NCI-H226 (cell line): Measurements from ENCODE around the gene SERPINE1.

Source experiments
- DNase-seq: peaks from one replicate; pipeline ENCODE4 v3.0.0-alpha.2; 2015

The SERPINE1 gene

GRCh38 chr7:101159696-101160674 is 33.1 kb downstream of the SERPINE1 start:
- DNase-seq = peak; percentile 76

- no peak for DNase-seq
Measured at GRCh38 chr7:101160910-101161309, 34.0 kb downstream of the SERPINE1 start.

GRCh38 chr7:101161692-101162471 is 35.0 kb downstream of the SERPINE1 start:
- DNase-seq = no peak

- DNase-seq = peak; percentile 72
Measured at GRCh38 chr7:101162551-101163278, 35.8 kb downstream of the SERPINE1 start.

GRCh38 chr7:101163279-101164070 is 36.6 kb downstream of the SERPINE1 start:
- DNase-seq = peak; percentile 65

- peak; percentile 55 for DNase-seq
Measured at GRCh38 chr7:101164071-101164840, 37.4 kb downstream of the SERPINE1 start.

GRCh38 chr7:101165075-101165957 is 38.4 kb downstream of the SERPINE1 start, which contains the start of gene VGF:
TSS of gene VGF (minus strand) at chr7:101165569. CDS start at chr7:101164843, 726 bp downstream.
- DNase-seq = peak; percentile 91

GRCh38 chr7:101165958-101166647 is 39.2 kb downstream of the SERPINE1 start:
- no peak for DNase-seq

GRCh38 chr7:101166648-101166908 is 39.7 kb downstream of the SERPINE1 start:
- DNase-seq = no peak

- DNase-seq = no peak
Measured at GRCh38 chr7:101166909-101167644, 40.2 kb downstream of the SERPINE1 start.

- no peak for DNase-seq
Measured at GRCh38 chr7:101167645-101168411, 40.9 kb downstream of the SERPINE1 start.

GRCh38 chr7:101168412-101169049 is 41.6 kb downstream of the SERPINE1 start:
- no peak for DNase-seq

- no peak for DNase-seq
Measured at GRCh38 chr7:101169110-101169837, 42.4 kb downstream of the SERPINE1 start.

- DNase-seq = peak; percentile 51
Measured at GRCh38 chr7:101169838-101170551, 43.1 kb downstream of the SERPINE1 start.

GRCh38 chr7:101170617-101171441 is 43.9 kb downstream of the SERPINE1 start:
- no peak for DNase-seq
